ENCODE results near the gene IGDCC3.

GRCh38 chr15:65416845-65417416 lies 39.1 kb upstream of the IGDCC3 start:
- TF ChIP-seq, protein P1, sequence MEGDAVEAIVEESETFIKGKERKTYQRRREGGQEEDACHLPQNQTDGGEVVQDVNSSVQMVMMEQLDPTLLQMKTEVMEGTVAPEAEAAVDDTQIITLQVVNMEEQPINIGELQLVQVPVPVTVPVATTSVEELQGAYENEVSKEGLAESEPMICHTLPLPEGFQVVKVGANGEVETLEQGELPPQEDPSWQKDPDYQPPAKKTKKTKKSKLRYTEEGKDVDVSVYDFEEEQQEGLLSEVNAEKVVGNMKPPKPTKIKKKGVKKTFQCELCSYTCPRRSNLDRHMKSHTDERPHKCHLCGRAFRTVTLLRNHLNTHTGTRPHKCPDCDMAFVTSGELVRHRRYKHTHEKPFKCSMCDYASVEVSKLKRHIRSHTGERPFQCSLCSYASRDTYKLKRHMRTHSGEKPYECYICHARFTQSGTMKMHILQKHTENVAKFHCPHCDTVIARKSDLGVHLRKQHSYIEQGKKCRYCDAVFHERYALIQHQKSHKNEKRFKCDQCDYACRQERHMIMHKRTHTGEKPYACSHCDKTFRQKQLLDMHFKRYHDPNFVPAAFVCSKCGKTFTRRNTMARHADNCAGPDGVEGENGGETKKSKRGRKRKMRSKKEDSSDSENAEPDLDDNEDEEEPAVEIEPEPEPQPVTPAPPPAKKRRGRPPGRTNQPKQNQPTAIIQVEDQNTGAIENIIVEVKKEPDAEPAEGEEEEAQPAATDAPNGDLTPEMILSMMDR (conservative IDR thresholded peaks at IDR 0.05; ENCODE audit: low read depth, low read length) = no peak
- no peak for TF ChIP-seq EZH2 (IDR thresholded peaks at IDR 0.05; ENCODE audit: borderline replicate concordance, low read depth, low read length, poor library complexity, severe bottlenecking)

All from A673 (cell line).